ENCODE data around the gene LIPG.
A peak's percentile ranks its signal among the peaks of the same experiment; 100 is the strongest.
"Not testable (repeated sequence)": the region's sequence is repeated elsewhere in the genome, so short reads cannot be mapped to it uniquely, and the experiment has no call there.

Gene LIPG

DNA sequence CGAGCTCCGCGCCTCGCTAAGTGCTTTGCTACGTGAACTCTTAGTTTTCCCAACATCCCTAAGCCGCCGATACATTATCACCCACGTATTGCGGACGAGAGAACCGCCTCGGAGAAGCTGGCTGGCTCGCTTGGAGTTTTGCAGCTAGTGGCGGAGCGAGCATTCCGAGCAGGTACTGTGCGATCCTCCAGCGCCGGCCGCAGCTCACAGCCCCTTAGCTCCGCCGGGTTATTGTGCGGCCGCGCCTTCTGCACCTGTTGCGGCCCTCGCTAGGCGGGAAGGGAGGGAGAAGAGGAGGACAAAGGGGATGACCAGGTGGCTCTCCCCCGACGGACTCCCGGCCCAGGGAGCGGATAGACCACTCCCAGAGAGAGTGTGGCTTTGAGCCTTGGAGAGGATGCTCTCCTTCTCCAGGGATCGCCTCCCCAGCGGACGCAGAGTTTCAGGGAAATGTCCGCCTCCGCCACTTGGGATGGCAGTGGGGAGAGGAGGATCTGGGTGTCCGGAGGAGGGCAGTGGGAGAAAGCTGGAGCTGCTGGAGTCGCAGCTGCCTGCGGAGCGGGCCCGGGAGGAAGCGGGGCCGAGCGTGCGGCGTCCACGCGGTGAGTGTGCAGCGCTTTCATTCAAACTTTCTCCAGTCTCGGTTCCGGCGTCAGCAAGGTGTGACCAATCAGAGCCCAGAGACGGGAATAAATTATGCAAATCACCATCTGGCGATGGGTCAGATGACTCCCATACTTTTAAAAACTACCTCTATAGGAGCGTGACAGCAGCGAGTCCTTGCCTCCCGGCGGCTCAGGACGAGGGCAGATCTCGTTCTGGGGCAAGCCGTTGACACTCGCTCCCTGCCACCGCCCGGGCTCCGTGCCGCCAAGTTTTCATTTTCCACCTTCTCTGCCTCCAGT is at the start of gene LIPG:
TSS of gene LIPG (plus strand) at position 769 of the 905 bp plus-strand sequence. CDS start 252 bp downstream, outside the sequence.
- Histone ChIP-seq H3K4me3 (ENCODE audit: low read length) (peak within 1 kb of the TSS; percentile 56), H3K9ac (ENCODE audit: low read length) (no peak within 1 kb of the TSS), H3K36me3 (ENCODE audit: control insufficient read depth, insufficient read depth, low read length) (no peaks in the 10 kb centered on the region), H3K27me3 (ENCODE audit: control insufficient read depth, insufficient read depth, low read length) (peaks cover 17% of the 10 kb centered on the region), H3K27ac (ENCODE audit: low read depth, low read length) (no peak within 1 kb of the TSS), H3K4me1 (ENCODE audit: control insufficient read depth, insufficient read depth, low read length) (no peaks in the 10 kb centered on the region)

- H3K4me1 ChIP-seq (ENCODE audit: control insufficient read depth, insufficient read depth, low read length); H3K36me3 ChIP-seq (ENCODE audit: control insufficient read depth, insufficient read depth, low read length); H3K27me3 ChIP-seq (ENCODE audit: control insufficient read depth, insufficient read depth, low read length); H3K27ac ChIP-seq (ENCODE audit: low read depth, low read length); H3K4me3 ChIP-seq (ENCODE audit: low read length); H3K9ac ChIP-seq (ENCODE audit: low read length): not testable (repeated sequence)
Measured at GRCh38 chr18:49512876-49513275, 49.0 kb upstream of the LIPG start.

DNA sequence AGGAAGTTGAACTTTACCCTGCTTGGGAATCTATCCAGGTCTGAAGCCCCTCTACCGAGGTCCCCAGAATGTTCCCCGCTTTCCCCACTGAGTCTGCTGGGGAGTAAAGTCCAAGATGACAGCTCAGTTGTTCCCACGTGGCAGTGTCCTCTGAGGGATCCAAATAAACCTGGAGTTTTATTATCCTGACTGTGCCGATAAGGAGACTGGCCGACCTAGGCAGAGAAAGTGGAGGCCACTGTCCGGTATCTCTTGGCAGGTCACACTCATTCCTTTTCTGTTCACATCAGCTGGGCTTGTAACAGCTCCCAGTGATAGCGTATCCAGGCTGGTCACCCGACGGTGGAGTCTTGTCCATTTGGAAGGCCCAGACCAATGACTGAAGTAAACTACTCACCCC is 47.3 kb upstream of the LIPG start:
- no peaks in the 10 kb centered on the region for H3K4me1 ChIP-seq (ENCODE audit: control insufficient read depth, insufficient read depth, low read length)
- H3K27ac ChIP-seq (ENCODE audit: low read depth, low read length) = no peak overlapping the region
- H3K9ac ChIP-seq (ENCODE audit: low read length) = no peak overlapping the region
- no peaks in the 10 kb centered on the region for H3K36me3 ChIP-seq (ENCODE audit: control insufficient read depth, insufficient read depth, low read length)
- no peaks in the 10 kb centered on the region for H3K27me3 ChIP-seq (ENCODE audit: control insufficient read depth, insufficient read depth, low read length)
- H3K4me3 ChIP-seq (ENCODE audit: low read length) = no peak overlapping the region

- not testable (repeated sequence) for H3K9ac ChIP-seq (ENCODE audit: low read length); H3K27me3 ChIP-seq (ENCODE audit: control insufficient read depth, insufficient read depth, low read length); H3K4me1 ChIP-seq (ENCODE audit: control insufficient read depth, insufficient read depth, low read length); H3K36me3 ChIP-seq (ENCODE audit: control insufficient read depth, insufficient read depth, low read length); H3K27ac ChIP-seq (ENCODE audit: low read depth, low read length); H3K4me3 ChIP-seq (ENCODE audit: low read length)
Measured at GRCh38 chr18:49515003-49515402, 46.9 kb upstream of the LIPG start.

DNA sequence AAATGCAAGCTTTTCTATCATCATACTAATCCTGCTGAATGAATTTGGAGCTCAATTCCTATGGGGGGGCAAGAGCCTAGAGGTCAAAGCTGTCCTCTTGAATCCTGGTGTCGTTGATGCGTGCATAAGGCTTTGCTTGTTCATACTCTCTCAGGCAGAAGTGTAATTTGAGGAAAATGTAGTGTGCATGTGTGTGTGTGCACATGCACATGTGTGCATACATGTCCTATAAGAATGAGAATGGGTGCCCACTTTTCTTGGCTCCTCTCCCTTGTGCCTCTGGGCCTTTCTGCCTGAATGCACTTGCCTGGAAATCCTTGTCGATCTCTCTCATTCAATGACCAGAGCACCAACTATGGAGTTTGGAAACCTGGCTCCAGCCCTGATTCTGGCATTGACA is 46.3 kb upstream of the LIPG start:
- Histone ChIP-seq H3K36me3 (ENCODE audit: control insufficient read depth, insufficient read depth, low read length) (no peaks in the 10 kb centered on the region), H3K9ac (ENCODE audit: low read length) (no peak overlapping the region), H3K27ac (ENCODE audit: low read depth, low read length) (no peak overlapping the region), H3K4me1 (ENCODE audit: control insufficient read depth, insufficient read depth, low read length) (no peaks in the 10 kb centered on the region), H3K27me3 (ENCODE audit: control insufficient read depth, insufficient read depth, low read length) (no peaks in the 10 kb centered on the region), H3K4me3 (ENCODE audit: low read length) (no peak overlapping the region)

DNA sequence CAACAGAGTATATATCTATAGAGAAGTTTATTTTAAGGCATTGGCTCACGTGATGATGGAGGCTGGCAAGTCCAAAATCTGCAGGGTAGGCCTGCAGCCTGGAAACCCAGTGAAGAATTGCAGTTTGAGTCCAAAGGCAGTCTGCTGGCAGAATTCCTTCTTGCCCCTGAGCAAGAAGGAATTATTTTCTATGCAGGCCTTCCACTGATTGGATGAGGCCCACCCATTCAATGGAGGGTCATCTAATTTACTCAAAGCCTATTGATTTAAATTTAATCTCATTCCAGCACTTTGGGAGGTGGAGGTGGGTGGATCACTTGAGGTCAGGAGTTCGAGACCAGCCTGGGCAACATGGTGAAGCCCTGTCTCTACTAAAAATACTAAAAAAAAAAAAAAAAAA is 44.4 kb upstream of the LIPG start:
- H3K4me3 ChIP-seq (ENCODE audit: low read length) = no peak overlapping the region
- no peak overlapping the region for H3K9ac ChIP-seq (ENCODE audit: low read length)
- H3K4me1 ChIP-seq (ENCODE audit: control insufficient read depth, insufficient read depth, low read length) = no peaks in the 10 kb centered on the region
- no peaks in the 10 kb centered on the region for H3K27me3 ChIP-seq (ENCODE audit: control insufficient read depth, insufficient read depth, low read length)
- no peak overlapping the region for H3K27ac ChIP-seq (ENCODE audit: low read depth, low read length)
- no peaks in the 10 kb centered on the region for H3K36me3 ChIP-seq (ENCODE audit: control insufficient read depth, insufficient read depth, low read length)

GRCh38 chr18:49519101-49519971 is 42.5 kb upstream of the LIPG start:
- Histone ChIP-seq H3K4me1 (ENCODE audit: control insufficient read depth, insufficient read depth, low read length) (no peaks in the 10 kb centered on the region), H3K9ac (ENCODE audit: low read length) (no peak overlapping the region), H3K27ac (ENCODE audit: low read depth, low read length) (no peak overlapping the region), H3K4me3 (ENCODE audit: low read length) (no peak overlapping the region), H3K36me3 (ENCODE audit: control insufficient read depth, insufficient read depth, low read length) (no peaks in the 10 kb centered on the region), H3K27me3 (ENCODE audit: control insufficient read depth, insufficient read depth, low read length) (no peaks in the 10 kb centered on the region)

GRCh38 chr18:49520661-49521145 is 41.2 kb upstream of the LIPG start:
- no peaks in the 10 kb centered on the region for H3K36me3 ChIP-seq (ENCODE audit: control insufficient read depth, insufficient read depth, low read length)
- no peaks in the 10 kb centered on the region for H3K4me1 ChIP-seq (ENCODE audit: control insufficient read depth, insufficient read depth, low read length)
- no peak overlapping the region for H3K9ac ChIP-seq (ENCODE audit: low read length)
- H3K27me3 ChIP-seq (ENCODE audit: control insufficient read depth, insufficient read depth, low read length) = no peaks in the 10 kb centered on the region
- H3K4me3 ChIP-seq (ENCODE audit: low read length) = no peak overlapping the region
- H3K27ac ChIP-seq (ENCODE audit: low read depth, low read length) = no peak overlapping the region

GRCh38 chr18:49521216-49521835 is 40.5 kb upstream of the LIPG start:
- no peaks in the 10 kb centered on the region for H3K4me1 ChIP-seq (ENCODE audit: control insufficient read depth, insufficient read depth, low read length)

GRCh38 chr18:49523580-49524093 is 38.2 kb upstream of the LIPG start:
- H3K36me3 ChIP-seq (ENCODE audit: control insufficient read depth, insufficient read depth, low read length); H3K9ac ChIP-seq (ENCODE audit: low read length); H3K4me3 ChIP-seq (ENCODE audit: low read length); H3K4me1 ChIP-seq (ENCODE audit: control insufficient read depth, insufficient read depth, low read length); H3K27me3 ChIP-seq (ENCODE audit: control insufficient read depth, insufficient read depth, low read length); H3K27ac ChIP-seq (ENCODE audit: low read depth, low read length): not testable (repeated sequence)

More at GRCh38 chr18:49521216-49521835, 40.5 kb upstream of the LIPG start:
- H3K27ac ChIP-seq (ENCODE audit: low read depth, low read length) = no peak overlapping the region
- H3K9ac ChIP-seq (ENCODE audit: low read length) = no peak overlapping the region
- H3K27me3 ChIP-seq (ENCODE audit: control insufficient read depth, insufficient read depth, low read length) = no peaks in the 10 kb centered on the region
- no peaks in the 10 kb centered on the region for H3K36me3 ChIP-seq (ENCODE audit: control insufficient read depth, insufficient read depth, low read length)
- no peak overlapping the region for H3K4me3 ChIP-seq (ENCODE audit: low read length)

- no peak overlapping the region for H3K9ac ChIP-seq (ENCODE audit: low read length)
- no peaks in the 10 kb centered on the region for H3K27me3 ChIP-seq (ENCODE audit: control insufficient read depth, insufficient read depth, low read length)
- H3K4me1 ChIP-seq (ENCODE audit: control insufficient read depth, insufficient read depth, low read length) = no peaks in the 10 kb centered on the region
- no peak overlapping the region for H3K27ac ChIP-seq (ENCODE audit: low read depth, low read length)
- no peaks in the 10 kb centered on the region for H3K36me3 ChIP-seq (ENCODE audit: control insufficient read depth, insufficient read depth, low read length)
- no peak overlapping the region for H3K4me3 ChIP-seq (ENCODE audit: low read length)
Measured at GRCh38 chr18:49524349-49524748, 37.5 kb upstream of the LIPG start.

GRCh38 chr18:49524951-49525350 is 36.9 kb upstream of the LIPG start:
- H3K4me3 ChIP-seq (ENCODE audit: low read length) = no peak overlapping the region
- no peak overlapping the region for H3K9ac ChIP-seq (ENCODE audit: low read length)
- H3K4me1 ChIP-seq (ENCODE audit: control insufficient read depth, insufficient read depth, low read length) = no peaks in the 10 kb centered on the region
- H3K27me3 ChIP-seq (ENCODE audit: control insufficient read depth, insufficient read depth, low read length) = no peaks in the 10 kb centered on the region
- H3K27ac ChIP-seq (ENCODE audit: low read depth, low read length) = no peak overlapping the region
- H3K36me3 ChIP-seq (ENCODE audit: control insufficient read depth, insufficient read depth, low read length) = no peaks in the 10 kb centered on the region

Measured in rectal smooth muscle tissue (tissue), 1 donor.